Measurements from ENCODE around the gene ACAA1.

The ACAA1 gene

DNA sequence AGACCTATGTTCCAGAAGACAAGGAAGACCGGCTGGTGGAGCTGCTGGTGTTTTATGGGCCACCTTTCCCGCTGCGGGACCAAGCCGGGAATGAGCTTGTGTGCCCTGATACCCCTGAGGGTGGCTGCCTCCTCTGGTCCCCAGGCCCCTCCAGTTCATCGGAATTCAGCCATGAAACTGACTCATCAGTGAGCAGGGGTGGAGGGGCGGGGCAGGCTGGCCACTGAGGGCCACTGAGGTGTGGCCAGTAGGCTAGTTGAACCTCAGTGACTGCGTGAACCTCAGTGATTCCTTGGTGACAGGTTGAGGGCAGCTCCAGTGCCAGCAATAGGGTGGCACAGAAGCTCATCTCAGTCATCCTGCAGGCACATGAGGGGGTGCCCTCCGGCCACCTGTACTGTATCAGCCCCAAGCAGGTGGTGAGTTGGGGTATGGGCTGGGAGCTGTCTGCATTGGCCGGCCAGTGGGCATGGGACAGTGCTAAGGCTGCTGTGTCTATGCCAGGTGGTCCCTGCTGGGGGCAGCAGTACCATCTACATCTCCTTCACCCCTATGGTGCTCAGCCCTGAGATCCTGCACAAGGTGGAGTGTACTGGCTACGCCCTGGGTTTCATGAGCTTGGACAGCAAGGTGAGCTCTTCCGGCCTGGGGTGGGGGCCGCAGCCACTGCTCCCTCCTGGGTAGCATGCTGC, 20.3 kb downstream of the ACAA1 start:
- H3K4me3 ChIP-seq (ENCODE audit: low read depth, low read length), result no peak overlapping the region
- TF ChIP-seq CTCF (IDR thresholded peaks at IDR 0.05; ENCODE audit: low read depth, low read length), result peak; percentile 32
- TF ChIP-seq POLR2A (IDR thresholded peaks at IDR 0.05; ENCODE audit: extremely low read depth, insufficient read length), result no peak
- peak; percentile 31 for DNase-seq (ENCODE audit: low read depth)

DNA sequence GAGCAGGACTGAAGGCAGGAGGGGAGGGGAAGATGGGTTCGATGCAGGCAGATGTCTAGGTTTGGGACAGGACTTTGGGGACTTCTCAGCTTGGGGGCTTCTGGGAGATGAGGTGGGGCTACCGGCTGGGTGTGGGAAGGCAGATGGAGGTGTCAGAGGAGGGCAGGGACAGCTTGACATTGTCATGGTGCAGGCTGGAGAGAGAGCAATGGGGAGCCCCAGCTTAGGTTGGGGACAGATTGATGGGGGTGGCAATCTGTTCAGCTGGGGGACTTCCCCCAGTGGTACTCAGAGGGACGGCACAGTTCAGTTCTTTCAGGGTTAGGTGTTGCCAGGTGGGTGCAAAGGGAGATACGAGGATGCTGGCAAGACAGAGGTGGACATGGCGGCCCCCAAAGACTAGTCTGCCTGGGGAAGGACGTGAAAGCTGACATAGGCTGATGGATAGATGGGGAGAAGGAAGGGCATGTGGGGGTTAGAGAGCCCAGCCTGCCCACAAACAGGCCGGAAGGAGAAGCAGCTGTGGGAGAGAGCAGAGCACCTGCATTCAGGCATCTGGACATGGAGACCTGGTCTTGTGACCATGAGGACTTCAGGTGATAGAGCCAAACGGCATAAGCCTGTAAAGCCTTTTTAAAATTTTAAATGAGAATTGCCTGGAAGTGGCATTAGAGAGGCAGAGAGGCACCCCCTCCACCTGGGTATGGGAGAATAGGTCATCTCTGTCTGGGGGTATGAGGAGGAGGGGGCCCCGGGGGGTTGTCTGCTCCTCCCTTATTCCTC, 21.1 kb downstream of the ACAA1 start:
- DNase-seq (ENCODE audit: low read depth), result no peak
- no peak overlapping the region for H3K4me3 ChIP-seq (ENCODE audit: low read depth, low read length)
- TF ChIP-seq CTCF (IDR thresholded peaks at IDR 0.05; ENCODE audit: low read depth, low read length), result no peak
- TF ChIP-seq MYC (IDR thresholded peaks at IDR 0.05; ENCODE audit: low read depth, low read length), result no peak
- no peak for TF ChIP-seq MAX (IDR thresholded peaks at IDR 0.05; ENCODE audit: low read depth, low read length)
- no peak for TF ChIP-seq POLR2A (IDR thresholded peaks at IDR 0.05; ENCODE audit: extremely low read depth, insufficient read length)

DNA sequence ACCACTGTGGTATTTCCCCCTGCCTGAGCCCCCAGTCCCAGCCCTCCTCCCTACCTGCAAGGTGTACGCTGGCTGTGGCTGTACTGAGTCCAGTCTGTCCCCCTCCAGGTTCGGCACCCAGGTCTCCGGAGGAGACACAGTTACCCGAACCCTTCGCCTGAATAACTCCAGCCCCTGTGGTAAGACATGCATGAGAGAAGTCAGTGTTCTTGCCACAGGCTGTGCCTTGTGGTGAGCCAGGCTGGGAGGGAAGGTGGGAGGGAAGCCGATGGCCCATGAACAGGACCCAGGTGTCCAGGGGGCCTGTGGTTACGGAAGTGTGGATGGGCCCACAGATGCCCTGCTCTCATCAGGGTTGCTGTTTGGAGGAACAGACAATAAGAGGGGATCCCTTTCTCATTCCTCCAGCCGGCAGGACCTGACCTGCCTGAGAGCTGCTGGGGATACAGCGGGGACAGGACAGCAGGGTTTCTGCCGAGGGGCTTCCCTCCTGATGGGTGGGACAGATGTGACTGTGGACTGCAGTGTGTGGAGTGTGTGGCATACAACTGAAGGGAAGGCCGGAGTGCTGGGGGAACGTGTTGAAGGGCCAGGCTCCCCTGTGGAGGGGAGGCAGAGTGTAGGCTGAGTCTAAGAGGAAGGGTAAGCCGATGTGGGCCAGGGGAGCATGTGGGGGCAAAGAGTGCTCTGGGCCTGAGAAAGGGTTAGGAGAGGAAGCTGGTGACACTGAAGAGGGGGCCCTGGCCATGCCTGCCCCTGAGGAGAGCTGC, 21.9 kb downstream of the ACAA1 start:
- DNase-seq (ENCODE audit: low read depth), result no peak
- H3K4me3 ChIP-seq (ENCODE audit: low read depth, low read length), result no peak overlapping the region
- no peak for TF ChIP-seq MYC (IDR thresholded peaks at IDR 0.05; ENCODE audit: low read depth, low read length)
- no peak for TF ChIP-seq POLR2A (IDR thresholded peaks at IDR 0.05; ENCODE audit: extremely low read depth, insufficient read length)
- TF ChIP-seq CTCF (IDR thresholded peaks at IDR 0.05; ENCODE audit: low read depth, low read length), result no peak
- no peak for TF ChIP-seq MAX (IDR thresholded peaks at IDR 0.05; ENCODE audit: low read depth, low read length)

DNA sequence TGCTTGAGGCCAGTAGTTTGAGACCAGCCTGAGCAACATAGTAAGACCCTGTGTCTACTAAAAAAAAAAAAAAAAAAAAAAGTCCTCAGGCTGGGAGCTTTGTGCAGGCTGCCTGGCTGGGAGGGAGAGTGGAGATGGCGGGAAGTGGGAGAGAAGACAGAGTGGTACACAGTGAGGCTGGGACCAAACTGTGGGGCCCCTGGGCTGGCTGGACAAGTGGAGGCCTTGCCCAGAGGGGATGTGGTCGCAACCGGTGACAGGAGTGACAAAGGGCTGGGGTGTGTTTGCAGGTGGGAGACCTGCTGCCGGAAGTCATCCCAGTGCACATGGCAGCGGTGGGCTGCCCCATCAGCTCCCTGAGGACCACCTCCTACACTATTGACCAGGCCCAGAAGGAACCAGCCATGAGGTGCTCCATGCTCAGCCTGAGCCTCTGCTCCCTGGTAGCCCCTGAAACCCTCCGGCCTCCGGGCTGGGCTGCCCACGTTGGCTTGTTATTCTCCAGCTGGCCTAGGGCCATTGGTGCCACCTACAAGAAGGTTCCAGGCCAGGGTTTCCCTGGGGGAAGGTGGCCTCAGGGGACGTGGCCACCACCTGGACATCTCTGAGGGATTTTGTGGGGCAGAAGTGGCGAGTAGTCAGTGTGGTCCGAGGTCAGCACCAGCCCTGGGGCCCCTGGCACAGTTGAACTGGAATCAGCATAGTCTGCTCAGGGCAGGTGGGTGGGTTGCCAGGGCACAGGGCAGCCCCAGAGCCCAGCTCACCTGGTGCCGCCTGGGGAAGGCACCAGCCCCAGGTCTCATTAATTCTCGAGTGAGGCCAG, 22.7 kb downstream of the ACAA1 start:
- TF ChIP-seq MAX (IDR thresholded peaks at IDR 0.05; ENCODE audit: low read depth, low read length), result no peak
- H3K4me3 ChIP-seq (ENCODE audit: low read depth, low read length), result no peak overlapping the region
- DNase-seq (ENCODE audit: low read depth), result no peak

DNA sequence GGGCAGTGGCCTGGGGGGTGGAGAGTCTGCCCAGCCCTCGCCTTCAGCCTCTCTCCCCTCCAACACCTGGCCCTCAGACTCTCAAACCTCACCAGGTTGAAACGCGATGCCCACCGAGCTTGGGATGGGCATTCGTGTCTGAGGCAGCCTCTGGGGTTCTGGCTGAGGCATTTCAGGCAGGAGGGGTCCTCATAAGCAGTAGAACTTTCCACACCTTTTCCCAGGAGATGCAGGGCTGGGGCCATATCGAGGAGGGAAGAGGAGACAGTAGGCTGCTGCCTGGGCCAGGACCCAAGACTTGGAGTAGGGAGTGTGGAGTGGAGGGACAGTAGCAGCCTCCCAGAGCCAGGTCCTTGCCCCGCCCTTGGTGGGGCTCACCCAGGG, 24.6 kb downstream of the ACAA1 start:
- no peak for DNase-seq (ENCODE audit: low read depth)
- TF ChIP-seq POLR2A (IDR thresholded peaks at IDR 0.05; ENCODE audit: extremely low read depth, insufficient read length), result no peak
- TF ChIP-seq MAX (IDR thresholded peaks at IDR 0.05; ENCODE audit: low read depth, low read length), result no peak
- no peak for TF ChIP-seq MYC (IDR thresholded peaks at IDR 0.05; ENCODE audit: low read depth, low read length)
- TF ChIP-seq CTCF (IDR thresholded peaks at IDR 0.05; ENCODE audit: low read depth, low read length), result no peak
- H3K4me3 ChIP-seq (ENCODE audit: low read depth, low read length), result no peak overlapping the region
